ENCODE measurements around the gene ZNF574. TPM values are rescaled to one million over a fixed set of nuclear protein-coding genes. Genes with fewer than 3 reads are reported as not detected.
A peak's percentile ranks its signal among the peaks of the same experiment; 100 is the strongest.

The ZNF574 gene
- polyA plus RNA-seq, 3 donors: 3.3 to 9.6 (median 4.9) TPM

DNA sequence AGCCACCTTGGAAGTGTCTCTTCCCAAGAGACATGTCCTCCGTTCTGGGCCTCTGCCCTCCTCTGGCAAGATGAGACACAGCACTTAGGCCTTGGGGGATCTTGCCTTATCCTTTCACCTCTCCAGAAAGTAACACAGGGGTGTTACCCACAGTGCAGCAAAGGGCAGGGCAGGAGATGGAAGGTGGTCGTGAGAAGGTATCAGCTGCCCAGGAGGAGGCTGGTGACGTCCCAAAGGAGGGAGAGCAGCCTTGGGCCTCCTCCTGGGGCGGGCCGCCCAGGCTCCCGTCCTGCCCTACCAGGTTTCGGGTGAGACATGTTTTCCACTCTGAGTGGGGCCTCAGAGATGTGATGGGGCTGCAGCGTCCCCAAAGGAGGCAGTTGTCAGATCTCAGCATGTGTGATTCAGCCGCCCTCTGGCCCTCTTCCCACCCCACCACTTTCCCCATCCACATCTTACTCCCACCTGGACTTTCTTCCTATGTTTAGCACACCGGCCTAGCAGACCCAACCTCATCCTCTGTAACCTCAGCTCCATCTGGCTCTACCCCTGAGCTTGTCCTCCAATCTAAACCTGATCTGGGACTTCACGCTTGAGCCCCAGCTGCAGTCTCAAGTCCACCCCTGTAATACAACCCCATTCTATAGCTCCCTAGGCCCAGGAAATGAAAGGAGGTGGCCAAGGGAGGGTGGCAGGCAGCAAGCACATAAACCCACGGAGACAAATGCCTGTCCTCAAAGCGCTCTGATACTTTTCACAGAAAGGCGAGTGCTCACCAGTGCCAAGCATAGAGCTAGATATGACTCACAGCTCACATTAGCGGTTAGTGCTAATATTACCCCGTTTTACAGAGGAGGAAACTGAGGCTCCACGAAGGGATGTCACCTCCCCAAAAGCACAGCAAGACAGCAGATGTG, 47.0 kb downstream of the ZNF574 start:
- Histone ChIP-seq H3K4me1 (ENCODE audit: control insufficient read depth in 1 of 2, insufficient read depth in 2 of 2, low read length in 2 of 2) (peaks cover 80 to 83% of the 10 kb centered on the region in 2 donors), H3K36me3 (replicated peaks in 1 of 2; ENCODE audit: control insufficient read depth in 1 of 2, insufficient read depth in 2 of 2, low read length in 2 of 2) (peaks cover 10 to 62% of the 10 kb centered on the region in 2 donors), H3K4me3 (replicated peaks in 1 of 3; ENCODE audit: low read depth in 2 of 3, low read length in 3 of 3) (peak overlapping the region; percentile 33 to 79 (median 47)), H3K9me3 (replicated peaks in 1 of 2; ENCODE audit: control insufficient read depth in 1 of 2, insufficient read depth in 1 of 2, low read length in 2 of 2) (no peaks in the 10 kb centered on the region), H3K79me2 (ENCODE audit: insufficient read depth, low read length) (peaks cover 71% of the 10 kb centered on the region), H3K9ac (ENCODE audit: insufficient read depth, low read length, poor library complexity, severe bottlenecking) (peak overlapping the region; percentile 81), H3K27me3 (ENCODE audit: control insufficient read depth in 2 of 2, insufficient read depth in 2 of 2, low read length in 2 of 2) (no peaks in the 10 kb centered on the region), H4K20me1 (ENCODE audit: insufficient read depth, low read length) (peaks cover 43% of the 10 kb centered on the region), H3K4me2 (replicated peaks; ENCODE audit: extremely low read depth, low read length, poor library complexity, severe bottlenecking) (peak overlapping the region; percentile 89), H2AFZ (ENCODE audit: insufficient read depth, low read depth, low read length, poor library complexity, severe bottlenecking) (no peak overlapping the region), H3K27ac (ENCODE audit: low read depth in 1 of 2, low read length in 2 of 2) (peak overlapping the region; percentile 98 to 99)
- Mint-ChIP-seq H3K9me3 (no peaks in the 10 kb centered on the region), H3K4me3 (peak overlapping the region; percentile 78 to 88), H3K4me1 (peaks cover 87% of the 10 kb centered on the region), H3K27ac (peak overlapping the region; percentile 94 to 99 (median 97)), H3K27me3 (ENCODE audit: low read depth in 3 of 3) (peaks cover 0 to 5% (median 2%) of the 10 kb centered on the region in 3 donors), H3K36me3 (peaks cover 52 to 89% of the 10 kb centered on the region in 2 donors)
- TF ChIP-seq, protein P1, sequence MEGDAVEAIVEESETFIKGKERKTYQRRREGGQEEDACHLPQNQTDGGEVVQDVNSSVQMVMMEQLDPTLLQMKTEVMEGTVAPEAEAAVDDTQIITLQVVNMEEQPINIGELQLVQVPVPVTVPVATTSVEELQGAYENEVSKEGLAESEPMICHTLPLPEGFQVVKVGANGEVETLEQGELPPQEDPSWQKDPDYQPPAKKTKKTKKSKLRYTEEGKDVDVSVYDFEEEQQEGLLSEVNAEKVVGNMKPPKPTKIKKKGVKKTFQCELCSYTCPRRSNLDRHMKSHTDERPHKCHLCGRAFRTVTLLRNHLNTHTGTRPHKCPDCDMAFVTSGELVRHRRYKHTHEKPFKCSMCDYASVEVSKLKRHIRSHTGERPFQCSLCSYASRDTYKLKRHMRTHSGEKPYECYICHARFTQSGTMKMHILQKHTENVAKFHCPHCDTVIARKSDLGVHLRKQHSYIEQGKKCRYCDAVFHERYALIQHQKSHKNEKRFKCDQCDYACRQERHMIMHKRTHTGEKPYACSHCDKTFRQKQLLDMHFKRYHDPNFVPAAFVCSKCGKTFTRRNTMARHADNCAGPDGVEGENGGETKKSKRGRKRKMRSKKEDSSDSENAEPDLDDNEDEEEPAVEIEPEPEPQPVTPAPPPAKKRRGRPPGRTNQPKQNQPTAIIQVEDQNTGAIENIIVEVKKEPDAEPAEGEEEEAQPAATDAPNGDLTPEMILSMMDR (IDR thresholded peaks at IDR 0.05): no peak
- 69% methylated on average over 16 of the region's 17 CpGs for WGBS (ENCODE audit: insufficient coverage)
- peak in 1 of 3 donors; percentile 41 for DNase-seq
- intact Hi-C loops (cut with micrococcal nuclease): loop anchor here in 1 of 2 donors (10.0 kb wide), 1 partner anchor 272 kb away; the partner anchor contains the start of gene CNFN

DNA sequence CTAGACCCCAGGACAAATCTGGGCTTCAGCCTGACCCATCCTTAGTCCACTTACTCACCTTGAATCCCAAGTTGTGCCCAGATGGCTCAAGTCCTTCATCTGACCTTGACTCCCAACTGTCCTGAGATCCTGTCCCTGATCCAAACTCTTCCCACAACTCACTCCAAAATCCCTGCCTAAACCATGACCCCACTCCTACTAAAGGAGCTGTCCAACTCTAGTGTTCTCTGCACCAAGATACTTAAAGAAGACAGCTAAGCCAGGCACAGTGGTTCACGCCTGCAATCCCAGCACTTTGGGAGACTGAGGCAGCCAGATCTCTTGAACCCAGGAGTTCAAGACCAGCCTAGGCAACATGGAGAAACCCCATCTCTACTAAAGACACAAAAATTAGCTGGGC, 47.8 kb downstream of the ZNF574 start:
- Mint-ChIP-seq H3K27ac (peak overlapping the region; percentile 94 to 99 (median 97)), H3K4me1 (peaks cover 90% of the 10 kb centered on the region), H3K9me3 (no peaks in the 10 kb centered on the region), H3K27me3 (ENCODE audit: low read depth in 3 of 3) (peaks cover 0 to 5% (median 2%) of the 10 kb centered on the region in 3 donors), H3K4me3 (peak overlapping the region; percentile 39 to 88), H3K36me3 (peaks cover 51 to 85% of the 10 kb centered on the region in 2 donors)
- peaks cover 43% of the 10 kb centered on the region for H4K20me1 ChIP-seq (ENCODE audit: insufficient read depth, low read length)
- H3K9ac ChIP-seq (ENCODE audit: insufficient read depth, low read length, poor library complexity, severe bottlenecking): no peak overlapping the region
- no peaks in the 10 kb centered on the region for H3K27me3 ChIP-seq (ENCODE audit: control insufficient read depth in 2 of 2, insufficient read depth in 2 of 2, low read length in 2 of 2)
- peaks cover 88 to 91% of the 10 kb centered on the region in 2 donors for H3K4me1 ChIP-seq (ENCODE audit: control insufficient read depth in 1 of 2, insufficient read depth in 2 of 2, low read length in 2 of 2)
- no peak overlapping the region for H2AFZ ChIP-seq (ENCODE audit: insufficient read depth, low read depth, low read length, poor library complexity, severe bottlenecking)
- no peaks in the 10 kb centered on the region for H3K9me3 ChIP-seq (replicated peaks in 1 of 2; ENCODE audit: control insufficient read depth in 1 of 2, insufficient read depth in 1 of 2, low read length in 2 of 2)
- peaks cover 4 to 54% of the 10 kb centered on the region in 2 donors for H3K36me3 ChIP-seq (replicated peaks in 1 of 2; ENCODE audit: control insufficient read depth in 1 of 2, insufficient read depth in 2 of 2, low read length in 2 of 2)
- intact Hi-C loops (cut with micrococcal nuclease): loop anchor here in 1 of 2 donors (10.0 kb wide), 1 partner anchor 271 kb away; the partner anchor contains the start of gene CNFN
- H3K27ac ChIP-seq (ENCODE audit: low read depth in 1 of 2, low read length in 2 of 2): peak overlapping the region; percentile 98 to 99
- H3K79me2 ChIP-seq (ENCODE audit: insufficient read depth, low read length): peaks cover 71% of the 10 kb centered on the region
- TF ChIP-seq, protein P1 (IDR thresholded peaks at IDR 0.05): no peak
- DNase-seq: no peak
- H3K4me3 ChIP-seq (replicated peaks in 1 of 3; ENCODE audit: low read depth in 2 of 3, low read length in 3 of 3): peak overlapping the region in 1 of 3 experiments; percentile 79
- peak overlapping the region; percentile 89 for H3K4me2 ChIP-seq (replicated peaks; ENCODE audit: extremely low read depth, low read length, poor library complexity, severe bottlenecking)
- 100% methylated on average over 1 of the region's 1 CpG for WGBS (ENCODE audit: insufficient coverage)

All from CD14-positive monocyte (primary cell).